ENCODE data around the gene XIRP1.

DNA sequence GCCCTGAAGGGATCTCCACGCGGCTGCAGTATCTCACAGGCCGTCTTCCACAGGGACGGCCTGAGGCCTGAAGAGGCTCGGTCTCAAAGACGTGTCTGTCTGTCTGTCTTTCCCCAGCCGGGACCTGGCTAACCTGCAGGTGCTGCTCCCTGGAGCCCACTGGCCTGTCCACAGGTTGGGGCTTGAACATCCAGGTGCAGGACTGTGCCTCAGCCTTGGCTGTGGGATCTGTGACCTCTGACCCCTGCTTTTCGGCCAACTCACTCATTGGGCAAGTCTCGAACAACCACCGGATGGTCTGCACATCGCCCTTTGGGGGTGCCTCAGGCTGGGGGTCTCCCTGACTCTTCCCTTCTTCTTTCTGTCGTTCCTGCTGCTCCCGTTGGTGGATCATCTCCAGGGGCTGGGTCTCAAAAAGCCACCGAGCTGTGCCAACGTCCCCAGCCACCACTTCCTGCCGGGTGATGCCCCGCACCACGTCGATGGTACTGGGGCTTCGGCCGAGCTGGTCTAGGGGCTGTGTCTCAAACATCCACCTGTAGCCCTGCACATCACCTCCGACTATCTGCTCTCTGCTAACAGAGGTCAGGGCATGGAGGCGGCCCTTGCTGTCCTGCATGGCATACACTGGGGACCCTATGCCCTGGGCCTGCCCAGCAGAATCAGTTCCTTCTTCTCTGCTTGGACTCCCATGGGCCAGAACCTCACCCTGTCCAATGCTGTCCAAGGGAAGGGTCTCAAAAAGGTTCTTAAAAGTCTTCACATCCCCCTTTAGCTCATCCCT, 4.8 kb downstream of the XIRP1 start:
- TF ChIP-seq, protein P1, sequence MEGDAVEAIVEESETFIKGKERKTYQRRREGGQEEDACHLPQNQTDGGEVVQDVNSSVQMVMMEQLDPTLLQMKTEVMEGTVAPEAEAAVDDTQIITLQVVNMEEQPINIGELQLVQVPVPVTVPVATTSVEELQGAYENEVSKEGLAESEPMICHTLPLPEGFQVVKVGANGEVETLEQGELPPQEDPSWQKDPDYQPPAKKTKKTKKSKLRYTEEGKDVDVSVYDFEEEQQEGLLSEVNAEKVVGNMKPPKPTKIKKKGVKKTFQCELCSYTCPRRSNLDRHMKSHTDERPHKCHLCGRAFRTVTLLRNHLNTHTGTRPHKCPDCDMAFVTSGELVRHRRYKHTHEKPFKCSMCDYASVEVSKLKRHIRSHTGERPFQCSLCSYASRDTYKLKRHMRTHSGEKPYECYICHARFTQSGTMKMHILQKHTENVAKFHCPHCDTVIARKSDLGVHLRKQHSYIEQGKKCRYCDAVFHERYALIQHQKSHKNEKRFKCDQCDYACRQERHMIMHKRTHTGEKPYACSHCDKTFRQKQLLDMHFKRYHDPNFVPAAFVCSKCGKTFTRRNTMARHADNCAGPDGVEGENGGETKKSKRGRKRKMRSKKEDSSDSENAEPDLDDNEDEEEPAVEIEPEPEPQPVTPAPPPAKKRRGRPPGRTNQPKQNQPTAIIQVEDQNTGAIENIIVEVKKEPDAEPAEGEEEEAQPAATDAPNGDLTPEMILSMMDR (conservative IDR thresholded peaks at IDR 0.05 in 1 of 2, IDR thresholded peaks at IDR 0.05 in 1 of 2; ENCODE audit: extremely low read depth in 1 of 2, insufficient read depth in 1 of 2, low read depth in 1 of 2, low read length in 2 of 2), result no peak
- TF ChIP-seq EZH2 (IDR thresholded peaks at IDR 0.05; ENCODE audit: borderline replicate concordance, low read length), result no peak
